ENCODE results near the gene SGMS1. TPM values are rescaled to one million over a fixed set of nuclear protein-coding genes. Genes with fewer than 3 reads are reported as not detected.

Gene SGMS1
- polyA plus RNA-seq, 1 donor (not counting 4 experiments of a cell fraction or from before 2014, with no cell fraction given) = 18.3 TPM

DNA sequence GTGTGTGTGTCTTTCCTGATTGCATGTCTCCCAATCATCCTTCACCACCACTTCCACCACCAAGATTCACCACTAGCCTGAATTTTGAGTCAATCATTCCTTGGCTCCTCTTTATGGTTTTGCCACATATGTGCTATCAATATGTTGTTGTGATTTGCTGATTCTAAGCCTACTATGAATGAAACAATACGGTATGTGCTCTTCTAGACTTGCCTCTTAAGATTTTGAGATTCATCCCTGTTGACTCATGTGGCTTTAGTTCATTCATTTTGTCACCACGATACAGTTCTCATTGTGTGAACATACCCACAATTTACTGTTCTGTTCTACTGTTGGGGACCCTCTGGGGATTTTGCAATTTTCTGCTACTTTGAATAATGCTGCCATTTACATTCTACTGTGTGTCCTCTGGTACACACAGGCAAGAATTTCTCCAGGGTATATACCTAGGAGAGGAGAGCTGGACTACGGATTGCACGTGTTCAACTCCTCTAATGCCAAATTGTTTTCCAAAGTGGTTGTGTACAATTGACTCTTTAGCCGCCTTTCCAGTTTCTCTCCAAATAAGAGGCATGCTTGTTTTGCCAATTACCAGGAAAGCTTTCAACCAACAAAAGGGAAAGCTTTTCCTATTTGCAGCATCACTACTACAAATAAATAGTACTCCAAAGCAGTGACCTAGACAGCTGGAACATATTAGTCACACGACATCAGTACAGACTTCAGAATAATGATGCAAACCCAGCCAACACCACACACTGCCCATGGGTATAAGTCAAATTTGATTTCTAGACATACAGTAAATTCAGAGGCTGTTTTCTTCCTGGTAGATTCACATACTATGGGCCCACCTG lies 30.0 kb downstream of the SGMS1 start:
- Histone ChIP-seq H3K9ac (ENCODE audit: control insufficient read depth, extremely low read depth, insufficient read depth, low read length) (no peak overlapping the region), H3K4me1 (ENCODE audit: control insufficient read depth, extremely low read depth, insufficient read depth, low read length) (peaks cover 9% of the 10 kb centered on the region), H2AFZ (ENCODE audit: control insufficient read depth, low read length) (no peak overlapping the region), H4K20me1 (ENCODE audit: control insufficient read depth, extremely low read depth, insufficient read depth, low read length) (no peaks in the 10 kb centered on the region), H3K4me2 (ENCODE audit: control insufficient read depth, extremely low read depth, insufficient read depth, low read depth, low read length) (no peak overlapping the region), H3K36me3 (ENCODE audit: control insufficient read depth in 2 of 2, extremely low read depth in 1 of 2, insufficient read depth in 2 of 2, low read length in 2 of 2) (no peaks in the 10 kb centered on the region), H3K79me2 (ENCODE audit: control insufficient read depth, insufficient read depth, low read length) (no peaks in the 10 kb centered on the region), H3K4me3 (ENCODE audit: control insufficient read depth in 2 of 3, extremely low read depth in 1 of 3, insufficient read depth in 2 of 3, low read depth in 1 of 3, low read length in 3 of 3) (no peak overlapping the region), H3K27me3 (ENCODE audit: control insufficient read depth, extremely low read depth, insufficient read depth, low read length) (no peaks in the 10 kb centered on the region), H3K9me1 (ENCODE audit: control insufficient read depth, extremely low read depth, insufficient read depth, low read length) (no peaks in the 10 kb centered on the region), H3K9me3 (ENCODE audit: control insufficient read depth, low read depth, low read length) (no peaks in the 10 kb centered on the region), H3K27ac (ENCODE audit: control insufficient read depth, insufficient read depth, low read length) (no peak overlapping the region)
- DNase-seq (ENCODE audit: low read depth, low spot score) (no peak), FAIRE-seq (no peak)
- TF ChIP-seq, protein P1, sequence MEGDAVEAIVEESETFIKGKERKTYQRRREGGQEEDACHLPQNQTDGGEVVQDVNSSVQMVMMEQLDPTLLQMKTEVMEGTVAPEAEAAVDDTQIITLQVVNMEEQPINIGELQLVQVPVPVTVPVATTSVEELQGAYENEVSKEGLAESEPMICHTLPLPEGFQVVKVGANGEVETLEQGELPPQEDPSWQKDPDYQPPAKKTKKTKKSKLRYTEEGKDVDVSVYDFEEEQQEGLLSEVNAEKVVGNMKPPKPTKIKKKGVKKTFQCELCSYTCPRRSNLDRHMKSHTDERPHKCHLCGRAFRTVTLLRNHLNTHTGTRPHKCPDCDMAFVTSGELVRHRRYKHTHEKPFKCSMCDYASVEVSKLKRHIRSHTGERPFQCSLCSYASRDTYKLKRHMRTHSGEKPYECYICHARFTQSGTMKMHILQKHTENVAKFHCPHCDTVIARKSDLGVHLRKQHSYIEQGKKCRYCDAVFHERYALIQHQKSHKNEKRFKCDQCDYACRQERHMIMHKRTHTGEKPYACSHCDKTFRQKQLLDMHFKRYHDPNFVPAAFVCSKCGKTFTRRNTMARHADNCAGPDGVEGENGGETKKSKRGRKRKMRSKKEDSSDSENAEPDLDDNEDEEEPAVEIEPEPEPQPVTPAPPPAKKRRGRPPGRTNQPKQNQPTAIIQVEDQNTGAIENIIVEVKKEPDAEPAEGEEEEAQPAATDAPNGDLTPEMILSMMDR (optimal IDR thresholded peaks at IDR 0.05 in 1 of 3, IDR thresholded peaks at IDR 0.05 in 1 of 3, conservative IDR thresholded peaks at IDR 0.05 in 1 of 3; ENCODE audit: extremely low read depth in 1 of 3, insufficient read depth in 2 of 3, low read length in 3 of 3) = no peak
- no peak for TF ChIP-seq EZH2 (IDR thresholded peaks at IDR 0.05; ENCODE audit: low read length)
- dilution Hi-C loops (cut with MboI; ENCODE audit: extremely low pct_ligation_motif_present, low sequenced_read_pairs) = no loop called here

DNA sequence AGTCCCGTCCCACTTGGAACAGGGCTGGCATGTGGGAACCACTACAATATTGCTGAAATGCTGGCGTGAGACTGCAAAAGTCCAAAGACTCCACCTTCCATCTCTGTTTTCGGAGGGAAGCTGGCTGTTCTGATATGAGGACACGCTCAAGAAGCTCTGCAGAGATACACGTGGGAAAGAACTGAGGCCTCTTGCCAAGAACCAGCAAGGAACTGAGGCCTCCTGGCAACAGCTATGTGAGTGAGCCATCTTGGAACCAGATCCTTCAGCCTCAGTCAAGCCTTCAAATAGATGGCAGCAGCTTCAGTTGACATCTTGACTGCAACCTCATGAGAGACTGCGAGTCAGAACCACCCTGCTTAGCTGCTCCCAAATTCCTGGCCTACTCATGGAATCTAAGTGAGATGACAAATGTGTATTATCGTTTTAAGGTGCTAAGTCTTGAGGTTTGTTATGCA lies 30.8 kb downstream of the SGMS1 start:
- TF ChIP-seq, protein P1 (optimal IDR thresholded peaks at IDR 0.05 in 1 of 3, IDR thresholded peaks at IDR 0.05 in 1 of 3, conservative IDR thresholded peaks at IDR 0.05 in 1 of 3; ENCODE audit: extremely low read depth in 1 of 3, insufficient read depth in 2 of 3, low read length in 3 of 3) = no peak
- no peak for TF ChIP-seq EZH2 (IDR thresholded peaks at IDR 0.05; ENCODE audit: low read length)
- H3K9me1 ChIP-seq (ENCODE audit: control insufficient read depth, extremely low read depth, insufficient read depth, low read length) = no peaks in the 10 kb centered on the region
- no peak overlapping the region for H3K9ac ChIP-seq (ENCODE audit: control insufficient read depth, extremely low read depth, insufficient read depth, low read length)
- H2AFZ ChIP-seq (ENCODE audit: control insufficient read depth, low read length) = no peak overlapping the region
- FAIRE-seq (no peak), DNase-seq (ENCODE audit: low read depth, low spot score) (no peak)
- dilution Hi-C loops (cut with MboI; ENCODE audit: extremely low pct_ligation_motif_present, low sequenced_read_pairs) = no loop called here
- H4K20me1 ChIP-seq (ENCODE audit: control insufficient read depth, extremely low read depth, insufficient read depth, low read length) = no peaks in the 10 kb centered on the region
- H3K36me3 ChIP-seq (ENCODE audit: control insufficient read depth in 2 of 2, extremely low read depth in 1 of 2, insufficient read depth in 2 of 2, low read length in 2 of 2) = no peaks in the 10 kb centered on the region
- no peak overlapping the region for H3K27ac ChIP-seq (ENCODE audit: control insufficient read depth, insufficient read depth, low read length)
- H3K4me2 ChIP-seq (ENCODE audit: control insufficient read depth, extremely low read depth, insufficient read depth, low read depth, low read length) = no peak overlapping the region
- H3K27me3 ChIP-seq (ENCODE audit: control insufficient read depth, extremely low read depth, insufficient read depth, low read length) = no peaks in the 10 kb centered on the region
- no peaks in the 10 kb centered on the region for H3K79me2 ChIP-seq (ENCODE audit: control insufficient read depth, insufficient read depth, low read length)
- H3K4me3 ChIP-seq (ENCODE audit: control insufficient read depth in 2 of 3, extremely low read depth in 1 of 3, insufficient read depth in 2 of 3, low read depth in 1 of 3, low read length in 3 of 3) = no peak overlapping the region
- H3K4me1 ChIP-seq (ENCODE audit: control insufficient read depth, extremely low read depth, insufficient read depth, low read length) = peaks cover 9% of the 10 kb centered on the region
- no peaks in the 10 kb centered on the region for H3K9me3 ChIP-seq (ENCODE audit: control insufficient read depth, low read depth, low read length)
